ENCODE data around the gene ATRN. TPM values are rescaled to one million over a fixed set of nuclear protein-coding genes. Genes with fewer than 3 reads are reported as not detected.

The ATRN gene
- total RNA-seq, 6 donors from 2014 or later: 13.6 to 39.5 (median 27.0) TPM

DNA sequence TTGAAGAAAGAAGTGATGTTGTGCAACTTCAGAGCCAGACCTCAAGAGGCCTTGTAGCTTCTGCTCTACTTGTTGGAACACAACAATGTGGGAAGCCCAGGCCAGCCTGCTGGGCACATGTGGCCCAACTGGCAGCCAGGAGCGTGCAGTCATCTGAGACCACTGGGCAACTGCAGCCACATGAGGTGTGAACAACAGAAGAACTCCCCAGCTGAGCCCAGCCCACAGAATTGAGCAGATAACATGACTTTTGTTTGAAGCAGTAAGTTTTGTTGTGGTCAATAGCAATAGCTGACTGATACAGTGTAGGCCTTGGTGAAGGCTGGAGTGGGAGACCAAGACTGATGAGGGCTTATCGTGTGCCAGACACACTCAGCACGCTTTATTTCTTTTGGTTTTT is 219.6 kb downstream of the ATRN start:
- ATAC-seq (ENCODE audit: low FRiP score in 2 of 2) (no peak), DNase-seq (no peak)
- H3K27ac ChIP-seq: no peak overlapping the region
- no peaks in the 10 kb centered on the region for H3K9me3 ChIP-seq
- 91 to 95% methylated on average over 2 to 3 of the region's 3 CpGs for WGBS, 2 donors
- no peaks in the 10 kb centered on the region for H3K27me3 ChIP-seq
- H3K4me1 ChIP-seq: peaks cover 0 to 5% (median 2%) of the 10 kb centered on the region in 4 donors
- TF ChIP-seq CTCF (IDR thresholded peaks at IDR 0.05): no peak
- no peaks in the 10 kb centered on the region for H3K36me3 ChIP-seq
- H3K4me3 ChIP-seq: no peak overlapping the region

- no peak for ATAC-seq (ENCODE audit: low FRiP score in 2 of 2)
- WGBS, 2 donors: 91 to 97% methylated on average over 16 of the region's 16 CpGs
These were observed 220.5 kb downstream of the ATRN start for GRCh38 chr20:3691306-3691705.

GRCh38 chr20:3691897-3692296 is 221.1 kb downstream of the ATRN start:
- no peak for ATAC-seq (ENCODE audit: low FRiP score in 2 of 2)
- 80 to 92% methylated on average over 1 to 9 of the region's 9 CpGs for WGBS, 2 donors

More at GRCh38 chr20:3691306-3691705, 220.5 kb downstream of the ATRN start:
- no peak overlapping the region for H3K27ac ChIP-seq
- H3K36me3 ChIP-seq: no peaks in the 10 kb centered on the region
- H3K4me3 ChIP-seq: no peak overlapping the region
- DNase-seq: no peak
- TF ChIP-seq EP300 (IDR thresholded peaks at IDR 0.05): no peak
- TF ChIP-seq POLR2AphosphoS5 (IDR thresholded peaks at IDR 0.05): no peak
- no peak for TF ChIP-seq CTCF (IDR thresholded peaks at IDR 0.05)
- no peak for TF ChIP-seq POLR2A (IDR thresholded peaks at IDR 0.05)
- peaks cover 0 to 2% (median 1%) of the 10 kb centered on the region in 4 donors for H3K9me3 ChIP-seq
- peaks cover 0 to 5% (median 2%) of the 10 kb centered on the region in 4 donors for H3K4me1 ChIP-seq
- H3K27me3 ChIP-seq: no peaks in the 10 kb centered on the region

GRCh38 chr20:3692706-3693294 is 222.0 kb downstream of the ATRN start:
- Histone ChIP-seq H3K27me3 (no peaks in the 10 kb centered on the region), H3K4me3 (no peak overlapping the region), H3K9me3 (peaks cover 0 to 6% (median 2%) of the 10 kb centered on the region in 4 donors), H3K27ac (no peak overlapping the region), H3K36me3 (no peaks in the 10 kb centered on the region), H3K4me1 (no peaks in the 10 kb centered on the region)
- 94 to 96% methylated on average over 4 to 20 of the region's 23 CpGs for WGBS, 2 donors
- ATAC-seq (ENCODE audit: low FRiP score in 2 of 2) (peak in 1 of 2 donors; percentile 3), DNase-seq (no peak)
- no peak for TF ChIP-seq POLR2AphosphoS5 (IDR thresholded peaks at IDR 0.05)
- TF ChIP-seq EP300 (IDR thresholded peaks at IDR 0.05): no peak
- TF ChIP-seq POLR2A (IDR thresholded peaks at IDR 0.05): no peak
- TF ChIP-seq CTCF (IDR thresholded peaks at IDR 0.05): no peak

More at GRCh38 chr20:3691897-3692296, 221.1 kb downstream of the ATRN start:
- TF ChIP-seq POLR2A (IDR thresholded peaks at IDR 0.05) (no peak), POLR2AphosphoS5 (IDR thresholded peaks at IDR 0.05) (no peak), CTCF (IDR thresholded peaks at IDR 0.05) (no peak), EP300 (IDR thresholded peaks at IDR 0.05) (no peak)
- no peaks in the 10 kb centered on the region for H3K27me3 ChIP-seq
- H3K9me3 ChIP-seq: peaks cover 0 to 6% (median 2%) of the 10 kb centered on the region in 4 donors
- peaks cover 0 to 5% (median 0%) of the 10 kb centered on the region in 4 donors for H3K4me1 ChIP-seq
- H3K36me3 ChIP-seq: no peaks in the 10 kb centered on the region
- no peak overlapping the region for H3K27ac ChIP-seq
- no peak for DNase-seq
- H3K4me3 ChIP-seq: no peak overlapping the region

- ATAC-seq (ENCODE audit: low FRiP score in 2 of 2) (no peak), DNase-seq (no peak)
- WGBS, 2 donors: 90 to 96% methylated on average over 7 to 13 of the region's 13 CpGs
- peaks cover 0 to 6% (median 2%) of the 10 kb centered on the region in 4 donors for H3K9me3 ChIP-seq
- TF ChIP-seq POLR2AphosphoS5 (IDR thresholded peaks at IDR 0.05) (no peak), CTCF (IDR thresholded peaks at IDR 0.05) (no peak), EP300 (IDR thresholded peaks at IDR 0.05) (no peak), POLR2A (IDR thresholded peaks at IDR 0.05) (no peak)
- no peaks in the 10 kb centered on the region for H3K36me3 ChIP-seq
- H3K4me1 ChIP-seq: no peaks in the 10 kb centered on the region
- no peak overlapping the region for H3K27ac ChIP-seq
- H3K4me3 ChIP-seq: no peak overlapping the region
- no peaks in the 10 kb centered on the region for H3K27me3 ChIP-seq
These were observed 222.6 kb downstream of the ATRN start for GRCh38 chr20:3693376-3693775.
